B cell (primary cell): ENCODE results near the gene SOX6.

Source experiments
- CTCF ChIP-seq: fragments of 200-600 bp; IDR thresholded peaks from one replicate; pipeline ENCODE4 v1.8.0; 2022; ENCODE audit warnings: antibody characterized with exemption, mild to moderate bottlenecking
- EZH2 ChIP-seq: IDR thresholded peaks from 2 replicates; pipeline ENCODE4 v1.6.1; 2012; ENCODE audit warnings: borderline replicate concordance, low read depth, mild to moderate bottlenecking, moderate library complexity, low read length; ENCODE audit not compliant: insufficient read depth, poor library complexity, severe bottlenecking

- TF ChIP-seq CTCF, result no peak
- no peak for TF ChIP-seq EZH2
Observed at GRCh38 chr11:16041207-16041606, 315.1 kb downstream of the SOX6 start.
